Natural killer cell (primary cell): Measurements from ENCODE around the gene PAGR1. TPM values are rescaled to one million over a fixed set of nuclear protein-coding genes. Genes with fewer than 3 reads are reported as not detected.

ENCODE experiments used
- ATAC-seq, 3 donors: fragments of 150-1000 bp in 2 of 3; fragments of 200-7000 bp in 1 of 3; cut with Tn5 transposase; 1 replicate in 1 of 3; 2 replicates in 2 of 3; pipeline ENCODE4 v1.10.0; 2021; ENCODE audit warnings: mild to moderate bottlenecking in 2 of 3, moderate library complexity in 2 of 3
- DNase-seq, 2 donors: peaks; one replicate each; pipeline versions ENCODE4 v3.0.0 to v3.0.0-alpha.2; 2013 to 2021; ENCODE audit warnings: mixed read lengths in 1 of 2
- H3K27ac ChIP-seq: one replicate; pipeline ENCODE4 v1.5.1; 2013; ENCODE audit warnings: mild to moderate bottlenecking, low read length
- H3K27me3 ChIP-seq: one replicate; pipeline ENCODE4 v1.6.1; 2013; ENCODE audit warnings: low read length; ENCODE audit not compliant: control insufficient read depth, insufficient read depth
- H3K36me3 ChIP-seq: one replicate; pipeline ENCODE4 v1.6.1; 2013; ENCODE audit warnings: low read length; ENCODE audit not compliant: control insufficient read depth, insufficient read depth
- H3K4me1 ChIP-seq: one replicate; pipeline ENCODE4 v1.6.1; 2013; ENCODE audit warnings: low read length; ENCODE audit not compliant: control insufficient read depth, insufficient read depth
- H3K4me3 ChIP-seq: one replicate; pipeline ENCODE4 v1.5.1; 2013; ENCODE audit warnings: low read length
- H3K9me3 ChIP-seq: one replicate; pipeline ENCODE4 v1.6.1; 2013; ENCODE audit warnings: low read length; ENCODE audit not compliant: control insufficient read depth, insufficient read depth
- H3K27ac Mint-ChIP-seq, 2 donors: one replicate each; pipeline ENCODE4 v1.8.0; 2022; ENCODE audit warnings: mild to moderate bottlenecking in 2 of 2, mixed read lengths in 2 of 2, moderate library complexity in 1 of 2
- H3K27me3 Mint-ChIP-seq, 2 donors: one replicate each; pipeline ENCODE4 v1.8.0; 2022; ENCODE audit warnings: low read depth in 2 of 2, mixed read lengths in 2 of 2
- H3K36me3 Mint-ChIP-seq: one replicate; pipeline ENCODE4 v1.8.0; 2022; ENCODE audit warnings: mixed read lengths
- H3K4me1 Mint-ChIP-seq, 2 donors: one replicate each; pipeline ENCODE4 v1.8.0; 2022; ENCODE audit warnings: mixed read lengths in 2 of 2
- H3K4me3 Mint-ChIP-seq: one replicate; pipeline ENCODE4 v1.8.0; 2022; ENCODE audit warnings: mild to moderate bottlenecking, moderate library complexity, mixed read lengths
- H3K9me3 Mint-ChIP-seq, 2 donors: one replicate each; pipeline ENCODE4 v1.8.0; 2022; ENCODE audit warnings: mixed read lengths in 2 of 2
- WGBS: methylation state at CpG from one replicate; pipeline ENCODE4 v1.1.7; 2013; ENCODE audit warnings: missing lambda C conversion rate; ENCODE audit not compliant: insufficient coverage; 5-methylcytosine and 5-hydroxymethylcytosine counted together
- intact Hi-C: fragments of 100-400 bp; cut with micrococcal nuclease; formaldehyde crosslinking; loops from one replicate; pipeline ENCODE4 v1.14.2; 2022
- total RNA-seq, 4 donors: library from RNA; stranded (reverse); fragments of 120-200 nt in 1 of 4; gene quantifications; one replicate each; pipeline versions ENCODE4 v1.2.3 to v1.2.4, GENCODE V29; 2013 to 2022
- TF ChIP-seq, protein P1 (sequence below): fragments of 200-600 bp; IDR thresholded peaks from one replicate; pipeline ENCODE4 v1.8.0; 2022; ENCODE audit warnings: antibody characterized with exemption

Gene PAGR1
- total RNA-seq, 3 donors from 2014 or later (not counting 1 experiment from before 2014, with no cell fraction given), result 8.9 to 16.2 (median 13.4) TPM

DNA sequence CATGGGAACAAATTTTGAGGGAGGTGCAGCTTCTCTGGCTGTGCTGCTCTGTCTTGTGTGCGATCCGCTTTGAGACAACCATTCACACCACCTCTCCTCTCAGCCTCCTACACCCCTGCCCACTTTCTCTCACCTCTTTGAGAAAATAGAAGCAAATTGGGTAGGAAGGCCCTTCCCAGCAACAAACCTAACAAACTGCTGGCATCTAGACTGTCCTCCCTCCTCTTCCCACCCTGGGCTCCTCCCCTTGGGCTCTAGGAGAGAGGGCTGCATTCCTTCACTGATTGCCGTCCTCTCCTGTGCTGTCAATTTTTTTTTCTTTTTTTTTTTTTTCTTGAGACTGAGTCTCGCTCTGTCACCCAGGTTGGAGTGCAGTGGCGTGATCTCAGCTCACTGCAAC lies 33.6 kb downstream of the PAGR1 start:
- no peak overlapping the region for H3K27ac ChIP-seq
- Mint-ChIP-seq H3K9me3 (no peaks in the 10 kb centered on the region), H3K27me3 (no peaks in the 10 kb centered on the region), H3K4me1 (peaks cover 0 to 6% of the 10 kb centered on the region in 2 donors), H3K27ac (no peak overlapping the region), H3K36me3 (no peaks in the 10 kb centered on the region), H3K4me3 (no peak overlapping the region)
- H3K36me3 ChIP-seq, result peaks cover 28% of the 10 kb centered on the region
- TF ChIP-seq, protein P1, sequence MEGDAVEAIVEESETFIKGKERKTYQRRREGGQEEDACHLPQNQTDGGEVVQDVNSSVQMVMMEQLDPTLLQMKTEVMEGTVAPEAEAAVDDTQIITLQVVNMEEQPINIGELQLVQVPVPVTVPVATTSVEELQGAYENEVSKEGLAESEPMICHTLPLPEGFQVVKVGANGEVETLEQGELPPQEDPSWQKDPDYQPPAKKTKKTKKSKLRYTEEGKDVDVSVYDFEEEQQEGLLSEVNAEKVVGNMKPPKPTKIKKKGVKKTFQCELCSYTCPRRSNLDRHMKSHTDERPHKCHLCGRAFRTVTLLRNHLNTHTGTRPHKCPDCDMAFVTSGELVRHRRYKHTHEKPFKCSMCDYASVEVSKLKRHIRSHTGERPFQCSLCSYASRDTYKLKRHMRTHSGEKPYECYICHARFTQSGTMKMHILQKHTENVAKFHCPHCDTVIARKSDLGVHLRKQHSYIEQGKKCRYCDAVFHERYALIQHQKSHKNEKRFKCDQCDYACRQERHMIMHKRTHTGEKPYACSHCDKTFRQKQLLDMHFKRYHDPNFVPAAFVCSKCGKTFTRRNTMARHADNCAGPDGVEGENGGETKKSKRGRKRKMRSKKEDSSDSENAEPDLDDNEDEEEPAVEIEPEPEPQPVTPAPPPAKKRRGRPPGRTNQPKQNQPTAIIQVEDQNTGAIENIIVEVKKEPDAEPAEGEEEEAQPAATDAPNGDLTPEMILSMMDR, result no peak
- DNase-seq, result no peak
- 89% methylated on average over 5 of the region's 5 CpGs for WGBS
- intact Hi-C loops, result loop anchor here (2.0 kb wide), 1 partner anchor 157 kb away; no protein-coding TSS in a partner anchor
- H3K4me3 ChIP-seq, result no peak overlapping the region
- no peak for ATAC-seq
- no peaks in the 10 kb centered on the region for H3K27me3 ChIP-seq
- no peaks in the 10 kb centered on the region for H3K9me3 ChIP-seq
- H3K4me1 ChIP-seq, result peaks cover 5% of the 10 kb centered on the region

DNA sequence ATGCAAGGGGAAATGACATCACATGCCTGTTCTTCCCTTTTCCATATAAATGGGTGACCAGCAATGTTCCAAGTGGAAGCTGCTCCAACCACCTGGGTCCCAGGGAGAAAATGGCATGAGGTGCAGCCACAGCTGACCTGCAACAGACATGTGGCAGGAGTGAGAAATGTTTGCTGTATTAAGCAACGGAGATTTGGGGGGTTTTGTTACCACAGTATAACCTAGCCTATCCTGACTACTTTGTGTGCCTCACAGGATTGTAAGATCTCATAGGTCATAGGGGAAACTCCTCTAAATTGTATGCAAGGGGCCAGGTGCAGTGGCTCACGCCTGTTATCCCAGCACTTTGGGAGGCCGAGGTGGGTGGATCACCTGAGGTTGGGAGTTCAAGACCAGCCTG lies 35.0 kb downstream of the PAGR1 start:
- Mint-ChIP-seq H3K9me3 (no peaks in the 10 kb centered on the region), H3K36me3 (no peaks in the 10 kb centered on the region), H3K27ac (no peak overlapping the region), H3K4me3 (no peak overlapping the region), H3K27me3 (no peaks in the 10 kb centered on the region), H3K4me1 (peaks cover 0 to 6% of the 10 kb centered on the region in 2 donors)
- H3K27me3 ChIP-seq, result no peaks in the 10 kb centered on the region
- H3K27ac ChIP-seq, result no peak overlapping the region
- TF ChIP-seq, protein P1, result no peak
- no peak for ATAC-seq
- no peak for DNase-seq
- WGBS, result 83% methylated on average over 2 of the region's 3 CpGs
- H3K4me3 ChIP-seq, result no peak overlapping the region
- no peaks in the 10 kb centered on the region for H3K9me3 ChIP-seq
- intact Hi-C loops, result no loop called here
- H3K4me1 ChIP-seq, result peaks cover 5% of the 10 kb centered on the region
- H3K36me3 ChIP-seq, result peaks cover 15% of the 10 kb centered on the region

DNA sequence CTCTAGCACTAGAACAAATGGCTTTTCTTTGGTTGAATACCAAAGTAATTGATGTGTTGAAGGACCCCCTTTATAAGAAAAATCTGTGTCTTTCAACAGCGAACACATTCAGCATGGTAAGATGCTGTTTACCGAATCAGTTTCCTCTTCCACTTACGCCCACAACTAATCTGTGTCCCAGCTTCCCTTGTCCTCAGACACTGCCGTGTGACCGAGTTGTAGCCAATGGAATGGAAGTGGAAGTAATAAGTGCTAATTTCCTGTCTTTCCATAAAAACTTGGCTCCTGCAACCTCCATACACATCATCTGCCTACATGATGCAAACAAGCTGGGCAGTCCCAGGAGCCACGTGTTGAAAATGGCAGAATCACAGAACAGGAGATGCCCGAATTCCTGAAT lies 36.7 kb downstream of the PAGR1 start:
- H3K4me1 ChIP-seq, result peaks cover 5% of the 10 kb centered on the region
- no peak overlapping the region for H3K4me3 Mint-ChIP-seq
- intact Hi-C loops, result no loop called here
- 94% methylated on average over 5 of the region's 7 CpGs for WGBS
- H3K36me3 Mint-ChIP-seq, result no peaks in the 10 kb centered on the region
- no peak for DNase-seq
- TF ChIP-seq, protein P1, result no peak
- H3K27ac ChIP-seq, result no peak overlapping the region
- H3K4me3 ChIP-seq, result no peak overlapping the region
- H3K9me3 Mint-ChIP-seq, result no peaks in the 10 kb centered on the region
- no peaks in the 10 kb centered on the region for H3K9me3 ChIP-seq
- H3K27me3 Mint-ChIP-seq, result no peaks in the 10 kb centered on the region
- H3K4me1 Mint-ChIP-seq, result peaks cover 0 to 6% of the 10 kb centered on the region in 2 donors
- ATAC-seq, result no peak
- H3K36me3 ChIP-seq, result peaks cover 5% of the 10 kb centered on the region
- H3K27me3 ChIP-seq, result no peaks in the 10 kb centered on the region
- H3K27ac Mint-ChIP-seq, result no peak overlapping the region

DNA sequence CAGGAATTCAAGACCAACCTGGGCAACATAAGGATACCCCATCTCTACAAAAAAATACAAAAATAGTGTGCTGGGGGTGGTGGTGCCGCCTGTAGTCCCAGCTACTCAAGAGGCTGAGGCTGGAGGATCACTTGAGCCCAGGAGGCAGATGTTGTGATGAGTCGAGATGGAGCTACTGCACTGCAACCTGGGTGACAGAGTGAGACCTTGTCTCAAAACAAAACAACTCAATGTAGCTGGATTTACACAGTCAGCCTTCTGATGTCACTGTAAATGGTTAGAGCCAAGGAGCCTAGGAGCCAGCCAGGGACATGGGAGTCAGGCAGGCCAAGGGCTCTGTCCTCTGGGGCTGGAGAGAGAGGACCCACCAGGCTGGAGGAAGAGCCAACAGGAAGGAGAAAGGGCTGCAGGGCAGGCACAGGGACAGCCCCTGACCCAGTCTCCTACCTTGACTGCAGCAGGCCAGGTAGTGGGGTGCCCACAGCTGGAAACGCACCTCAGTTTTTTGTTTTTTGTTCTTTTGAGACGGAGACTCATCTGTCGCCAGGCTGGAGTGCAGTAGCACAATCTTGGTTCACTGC lies 38.7 kb downstream of the PAGR1 start:
- TF ChIP-seq, protein P1, result no peak
- no peak overlapping the region for H3K27ac Mint-ChIP-seq
- ATAC-seq (no peak), DNase-seq (no peak)
- no peak overlapping the region for H3K4me3 Mint-ChIP-seq
- no peak overlapping the region for H3K4me3 ChIP-seq
- H3K4me1 ChIP-seq, result no peaks in the 10 kb centered on the region
- H3K27me3 ChIP-seq, result no peaks in the 10 kb centered on the region
- no peaks in the 10 kb centered on the region for H3K9me3 ChIP-seq
- 86% methylated on average over 5 of the region's 5 CpGs for WGBS
- H3K36me3 Mint-ChIP-seq, result no peaks in the 10 kb centered on the region
- no peaks in the 10 kb centered on the region for H3K9me3 Mint-ChIP-seq
- no peaks in the 10 kb centered on the region for H3K27me3 Mint-ChIP-seq
- intact Hi-C loops, result no loop called here
- no peaks in the 10 kb centered on the region for H3K4me1 Mint-ChIP-seq
- no peak overlapping the region for H3K27ac ChIP-seq
- H3K36me3 ChIP-seq, result peaks cover 14% of the 10 kb centered on the region
